Loucy (cell line): ENCODE results near the gene PPP1R12A.

Experiments used
- CTCF ChIP-seq: fragments of 200-600 bp; sonication (generic); conservative IDR thresholded peaks from 2 replicates; pipeline ENCODE4 v1.5.1; 2014; ENCODE audit warnings: mild to moderate bottlenecking, antibody characterized with exemption, low read length
- EZH2phosphoT487 ChIP-seq: fragments of 200-600 bp; IDR thresholded peaks from 2 replicates; pipeline ENCODE4 v1.6.1; 2018; ENCODE audit warnings: antibody characterized with exemption, mild to moderate bottlenecking, moderate library complexity, borderline replicate concordance

- TF ChIP-seq CTCF = no peak
- no peak for TF ChIP-seq EZH2phosphoT487
These were observed 5.8 kb downstream of the PPP1R12A start for GRCh38 chr12:79929065-79929464.
